GM18526 (cell line): Measurements from ENCODE around the gene ABCF1.

ENCODE experiments used
- POLR2A ChIP-seq: IDR thresholded peaks from 3 replicates; pipeline ENCODE4 v1.6.1; 2011; ENCODE audit not compliant: insufficient read length; ENCODE audit errors: extremely low read depth

The ABCF1 gene

DNA sequence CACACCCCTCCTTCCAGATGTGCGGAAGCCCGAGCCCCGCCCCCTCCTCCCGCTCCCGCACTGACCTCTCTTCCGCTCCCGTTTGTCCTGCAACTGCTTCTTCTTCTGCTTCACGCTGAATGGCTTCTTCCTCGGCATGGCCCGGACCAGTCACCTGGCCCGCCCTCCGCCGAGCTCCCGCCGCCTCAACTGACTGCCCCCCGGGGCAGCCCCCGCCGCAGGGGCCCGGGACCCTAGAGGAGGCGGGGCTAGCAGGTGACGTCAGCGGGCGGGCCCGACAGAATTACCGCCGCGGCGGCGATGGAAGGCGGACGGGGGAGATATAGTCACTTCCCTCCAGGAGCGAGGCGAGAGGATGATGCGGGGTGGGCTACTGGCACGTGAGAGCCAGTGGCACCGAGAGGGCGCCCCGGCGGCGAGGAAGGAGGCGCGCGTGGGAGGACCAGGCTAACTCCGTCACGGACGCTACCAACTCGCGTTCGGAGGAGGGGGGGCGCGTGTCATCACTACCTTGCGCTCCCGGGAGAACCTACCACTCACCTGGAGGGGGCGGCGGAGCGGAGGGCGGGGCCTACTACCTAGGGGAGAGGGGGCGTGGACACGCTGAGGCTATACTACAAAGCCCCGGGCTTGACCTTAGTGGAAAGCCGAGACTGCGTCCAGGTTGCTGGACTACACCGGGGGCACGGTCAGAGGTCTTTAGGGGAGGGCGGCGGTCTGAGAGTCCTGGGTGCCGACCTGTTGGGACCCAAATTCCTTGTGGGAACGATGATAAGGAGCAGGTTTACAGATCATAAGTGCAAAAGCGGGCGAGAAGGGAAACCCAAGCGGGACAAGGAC, 15.0 kb upstream of the ABCF1 start, which contains the start of gene GNL1:
Gene GNL1, minus strand, starts transcription at position 424 of the 840 bp plus-strand sequence. Its CDS starts 286 bp downstream, at position 138.
- TF ChIP-seq POLR2A, result no peak

DNA sequence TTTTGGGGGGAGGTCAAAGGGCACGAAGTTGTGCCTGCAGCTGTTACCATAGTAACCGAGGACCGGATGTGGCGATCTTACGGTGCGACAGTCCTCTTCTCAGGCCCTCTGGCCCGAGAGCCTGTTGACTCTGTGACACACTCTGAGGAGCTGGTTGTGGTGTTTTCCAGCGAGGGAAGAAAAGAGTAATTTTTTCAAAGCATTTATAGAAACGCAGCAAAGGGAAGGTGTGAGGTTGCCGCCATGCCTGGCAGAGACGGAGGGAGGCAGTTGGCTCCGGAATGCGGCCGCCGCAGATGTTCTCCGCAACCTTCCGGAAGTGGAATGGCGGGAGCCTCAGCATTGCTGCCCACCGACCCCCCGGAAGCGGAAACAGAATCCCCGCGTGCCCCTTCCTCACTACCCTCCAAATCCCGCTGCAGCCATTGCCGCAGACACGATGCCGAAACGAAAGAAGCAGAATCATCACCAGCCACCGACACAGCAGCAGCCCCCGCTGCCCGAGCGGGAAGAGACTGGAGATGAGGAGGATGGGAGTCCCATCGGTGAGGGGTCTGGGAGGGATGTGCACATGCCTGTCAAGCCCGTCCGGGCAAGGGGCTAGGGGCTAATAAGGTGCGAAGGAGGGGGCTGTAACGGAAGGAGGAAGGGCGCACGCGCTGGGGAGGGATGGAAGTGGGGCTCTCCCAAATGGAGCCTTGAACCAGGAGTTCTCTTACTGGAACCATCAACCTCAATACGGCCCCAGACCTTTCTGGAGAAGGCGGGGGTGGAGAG, 14.1 kb upstream of the ABCF1 start, which contains the start of gene PRR3:
Gene PRR3, plus strand, starts transcription at position 390 of the 777 bp plus-strand sequence. Its CDS starts 50 bp downstream, at position 440.
- peak; percentile 56 for TF ChIP-seq POLR2A

DNA sequence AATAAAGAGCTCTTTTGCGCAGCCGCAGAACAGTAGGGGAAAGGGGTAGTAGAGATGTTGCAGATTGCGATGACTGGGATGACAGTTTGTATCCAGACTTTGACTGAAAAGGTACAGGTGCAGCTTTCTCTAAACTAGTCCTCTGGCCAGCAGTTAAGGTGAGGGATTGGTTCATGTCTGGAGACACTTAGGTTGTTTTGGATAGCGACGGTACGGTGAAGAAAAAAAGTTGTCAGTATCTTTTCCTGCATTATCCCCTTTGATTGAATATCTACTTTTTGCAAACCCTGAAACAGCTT, 13.6 kb upstream of the ABCF1 start:
- no peak for TF ChIP-seq POLR2A

DNA sequence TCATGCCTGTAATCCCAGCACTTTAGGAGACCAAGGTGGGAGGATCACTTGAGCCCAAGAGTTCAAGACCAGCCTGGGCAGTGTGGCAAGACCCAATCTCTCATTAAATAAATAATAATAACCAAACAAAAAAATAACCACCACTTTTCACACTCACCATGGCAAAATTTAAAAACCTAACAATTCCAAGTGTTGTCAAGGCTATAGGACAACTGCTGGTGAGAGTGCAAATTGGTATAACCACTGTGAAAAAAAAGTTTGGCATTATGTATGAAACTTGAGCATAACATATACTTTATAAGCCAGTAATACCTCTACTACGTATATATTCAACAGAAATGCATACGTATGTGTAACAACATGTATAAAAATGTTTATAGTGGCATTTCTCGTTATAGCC, 10.3 kb upstream of the ABCF1 start:
- no peak for TF ChIP-seq POLR2A

DNA sequence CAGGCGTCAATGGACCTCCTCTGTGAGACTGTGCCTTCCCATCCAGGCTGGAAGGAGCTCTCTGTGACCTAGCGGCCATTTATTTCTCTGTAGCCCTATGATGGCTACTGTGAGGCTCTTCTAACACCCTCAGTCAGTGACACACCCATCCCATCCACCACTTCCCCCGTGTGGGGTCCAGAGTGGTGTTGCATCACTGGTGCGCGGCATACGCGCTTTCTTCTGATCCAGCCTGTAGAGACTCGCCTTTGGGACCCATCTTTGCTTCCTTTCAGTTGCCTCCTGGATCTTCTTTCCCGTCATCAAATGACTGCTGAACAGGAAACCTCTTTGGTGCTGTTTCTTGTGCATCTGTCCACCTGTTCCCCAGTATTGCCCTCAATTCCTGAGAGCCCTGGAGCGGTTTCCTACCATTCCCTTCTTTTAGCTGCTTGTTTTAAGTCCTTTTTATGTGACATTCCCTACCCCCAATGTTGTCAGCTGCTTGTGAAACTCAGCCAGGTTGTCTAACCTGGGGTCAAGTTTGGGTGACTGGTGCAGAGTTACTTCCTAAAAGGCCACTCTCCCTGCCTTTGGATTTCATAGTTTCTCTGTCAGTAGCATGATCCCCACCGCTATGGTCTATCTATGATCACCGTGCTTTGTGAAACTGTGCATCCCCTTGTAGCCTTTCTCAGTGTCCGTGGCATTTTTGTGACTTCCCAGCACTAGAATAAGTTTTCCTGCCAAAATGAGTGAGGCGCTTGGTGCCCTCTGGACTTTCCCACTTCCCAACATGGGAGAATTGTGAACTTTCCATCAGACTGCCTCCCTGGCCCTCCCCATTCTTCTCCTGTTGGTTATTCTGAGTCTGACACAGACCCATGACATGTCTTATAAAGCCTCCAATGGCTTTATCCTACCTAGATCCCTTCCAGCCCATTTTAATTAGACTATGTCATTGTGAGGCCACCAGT, 8.5 kb upstream of the ABCF1 start:
- no peak for TF ChIP-seq POLR2A

DNA sequence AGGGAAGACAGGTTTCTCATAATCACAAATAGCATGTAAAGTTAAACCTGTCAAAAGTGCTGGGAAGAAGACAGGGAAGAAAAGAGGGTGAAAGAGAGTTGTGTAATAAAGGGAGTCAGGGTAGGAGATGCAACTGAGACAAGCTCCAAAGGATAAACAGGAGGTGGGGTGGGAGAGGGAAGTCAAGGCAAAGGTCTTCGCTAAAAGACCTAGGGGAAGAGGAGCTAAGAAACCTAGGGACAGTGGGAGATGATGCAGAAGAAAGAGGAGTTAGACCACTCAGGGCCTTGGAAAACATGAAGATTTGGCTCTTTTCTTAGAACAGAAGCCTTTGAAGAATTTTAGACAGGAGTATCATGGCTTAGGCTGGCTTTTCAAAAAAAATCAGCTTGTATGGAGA, 7.1 kb upstream of the ABCF1 start:
- TF ChIP-seq POLR2A, result no peak

DNA sequence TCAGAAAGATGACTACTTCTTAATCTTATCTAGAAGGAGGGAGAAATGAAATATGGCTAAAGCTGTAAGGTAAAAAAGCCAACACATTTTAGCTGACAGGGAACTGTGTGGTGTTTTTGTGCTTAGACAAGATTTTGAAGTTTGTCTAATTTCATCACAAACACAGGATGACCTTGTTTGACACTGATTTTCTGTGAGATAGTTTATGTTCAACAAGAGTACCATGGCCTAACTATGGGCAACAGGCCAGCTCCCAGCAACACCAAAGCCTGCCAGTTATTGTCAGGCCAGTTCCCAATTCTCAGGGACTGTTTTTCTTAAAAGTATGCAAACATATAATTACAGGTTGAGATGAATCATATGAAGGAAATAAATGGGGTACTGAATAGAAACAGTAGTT, 5.5 kb upstream of the ABCF1 start:
- no peak for TF ChIP-seq POLR2A

DNA sequence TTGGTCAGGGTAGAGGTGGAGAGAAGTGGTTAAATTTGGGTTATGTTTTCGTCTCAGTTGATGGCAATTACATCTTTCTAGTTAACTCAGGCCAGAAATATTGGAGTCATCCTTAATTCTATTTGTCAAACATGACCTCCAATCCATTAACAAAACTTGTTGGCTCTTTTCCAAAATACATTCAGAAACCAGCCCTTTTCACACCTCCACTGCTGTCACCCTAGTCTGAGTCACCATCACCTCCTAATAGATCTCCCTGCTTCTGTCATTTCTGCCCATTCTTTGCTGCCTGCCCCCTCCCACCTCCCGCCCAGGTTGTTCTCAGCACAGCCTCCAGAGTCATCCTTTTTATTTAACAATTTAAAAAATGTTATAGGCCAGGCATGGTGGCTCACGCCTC, 3.0 kb upstream of the ABCF1 start:
- no peak for TF ChIP-seq POLR2A

DNA sequence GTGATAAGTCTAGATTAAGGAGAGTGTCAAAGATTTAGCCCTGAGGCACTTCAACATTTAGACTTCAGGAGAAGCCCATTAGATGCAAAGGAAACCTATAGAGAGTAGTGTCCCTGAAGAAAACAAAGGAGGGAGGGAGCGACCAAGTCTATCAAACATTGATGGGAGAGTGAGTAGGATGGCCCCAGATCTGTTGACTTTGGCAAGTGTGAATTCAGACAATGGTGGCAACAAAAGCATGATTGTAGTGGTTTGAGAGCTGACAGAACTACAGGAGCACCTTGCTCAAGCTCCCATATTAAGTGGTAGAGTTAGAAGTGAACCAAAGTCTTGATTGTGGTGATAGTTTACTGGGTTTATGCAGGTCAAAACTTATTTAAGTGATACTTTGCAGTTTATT, 979 bp upstream of the ABCF1 start:
- no peak for TF ChIP-seq POLR2A

DNA sequence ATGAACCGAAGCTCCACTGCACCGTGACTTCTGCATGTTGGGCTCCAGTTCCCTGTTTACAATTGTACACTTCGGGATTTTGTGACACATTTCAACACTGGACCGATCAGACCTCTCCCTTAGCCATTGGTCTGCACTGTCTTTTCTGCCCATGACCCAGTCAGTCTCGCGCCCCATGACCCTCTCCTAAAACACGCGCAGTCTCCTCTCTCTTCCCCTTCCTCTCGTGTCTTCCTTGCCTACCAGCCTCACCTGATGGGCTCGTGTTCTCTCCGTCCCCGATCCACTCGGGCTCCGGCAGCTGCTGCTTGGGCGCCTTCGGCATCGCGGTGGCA, 535 bp upstream of the ABCF1 start:
- no peak for TF ChIP-seq POLR2A

DNA sequence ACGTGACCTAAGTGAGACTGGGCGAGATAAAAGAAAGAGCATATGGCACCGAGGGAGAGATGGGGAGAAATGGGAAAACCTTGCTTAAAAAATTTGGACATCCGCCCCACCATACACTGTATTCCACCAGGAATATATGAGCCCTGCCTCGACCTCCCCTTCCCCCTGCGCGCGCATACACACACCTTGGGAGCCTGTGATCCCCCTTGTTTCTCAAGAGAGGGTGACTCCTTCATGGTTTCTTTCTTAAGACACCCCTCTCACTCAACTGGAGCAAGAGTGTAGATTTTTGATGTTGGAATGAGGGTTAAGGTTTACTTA, 480 bp downstream of the ABCF1 start:
- no peak for TF ChIP-seq POLR2A

DNA sequence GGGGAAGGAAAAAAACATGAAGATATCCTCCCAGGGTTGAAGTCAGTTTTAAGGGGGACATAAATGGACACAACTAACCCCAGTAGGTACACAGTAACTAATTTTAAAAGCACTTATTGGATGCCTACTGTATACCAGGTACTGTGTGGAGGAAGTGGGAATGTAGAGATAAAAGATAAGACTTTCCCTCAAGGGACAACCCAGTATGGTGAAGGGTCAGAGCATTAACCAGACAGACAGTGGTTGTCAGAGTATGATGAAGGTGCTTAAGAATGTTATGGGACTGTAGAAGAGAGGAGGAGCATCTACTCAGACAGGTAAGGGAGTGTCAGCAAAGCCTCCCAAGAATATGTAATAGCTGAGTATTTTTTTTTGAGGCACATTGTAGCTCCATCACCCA, 906 bp downstream of the ABCF1 start:
- no peak for TF ChIP-seq POLR2A

DNA sequence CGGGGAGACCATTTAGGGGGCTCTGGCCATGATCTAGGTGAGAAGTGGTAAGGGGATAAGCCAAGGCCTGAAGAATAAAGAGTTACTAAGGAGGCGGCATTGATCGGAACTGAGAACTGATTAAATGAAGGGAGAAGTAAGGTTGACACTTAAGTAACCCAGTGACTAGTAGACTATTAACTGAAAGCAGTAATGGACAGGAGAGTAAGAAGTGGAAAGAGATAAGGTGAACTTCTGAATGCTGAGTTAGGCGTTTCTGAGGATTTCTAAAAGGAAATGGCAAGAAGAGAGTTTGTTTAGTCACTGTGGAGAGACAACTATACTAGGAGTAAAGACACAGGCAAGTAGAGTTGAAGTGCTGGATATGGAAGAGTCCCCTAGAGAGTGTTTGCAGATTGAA, 1.9 kb downstream of the ABCF1 start:
- no peak for TF ChIP-seq POLR2A

DNA sequence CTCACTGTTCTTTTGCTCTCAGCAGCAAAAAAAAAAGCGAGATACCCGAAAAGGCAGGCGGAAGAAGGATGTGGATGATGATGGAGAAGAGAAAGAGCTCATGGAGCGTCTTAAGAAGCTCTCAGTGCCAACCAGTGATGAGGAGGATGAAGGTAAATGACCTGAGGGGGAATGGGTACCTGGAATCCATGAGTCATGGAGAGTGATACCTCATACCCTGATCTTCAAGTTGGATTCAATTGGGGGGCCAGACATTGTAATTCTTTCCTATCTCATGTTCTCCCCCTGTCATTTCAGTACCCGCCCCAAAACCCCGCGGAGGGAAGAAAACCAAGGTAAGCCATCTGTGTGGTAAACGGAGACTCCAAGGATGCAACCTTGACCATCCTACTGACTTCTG, 6.8 kb downstream of the ABCF1 start:
- TF ChIP-seq POLR2A, result no peak

DNA sequence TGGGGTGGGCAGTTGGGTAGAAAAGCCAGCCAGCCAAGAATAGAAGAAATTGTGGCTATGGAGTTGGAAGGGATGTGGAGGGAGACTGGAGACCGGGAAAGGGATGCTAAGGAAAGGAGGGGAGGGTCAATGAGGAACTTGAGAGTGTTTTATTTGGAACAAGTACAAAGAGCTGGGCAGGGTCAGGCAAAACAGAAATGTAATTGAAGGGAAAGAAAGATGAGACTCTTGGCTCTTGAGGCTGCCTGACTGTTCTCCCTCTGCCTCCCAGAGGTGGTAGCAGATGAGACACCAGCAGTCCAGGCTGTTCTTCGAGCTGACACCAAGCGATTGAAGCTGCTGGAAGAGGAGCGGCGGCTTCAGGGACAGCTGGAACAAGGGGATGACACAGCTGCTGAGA, 12.7 kb downstream of the ABCF1 start:
- no peak for TF ChIP-seq POLR2A
